ENCODE results near the gene ADAMTS7.
A peak's percentile ranks its signal among the peaks of the same experiment; 100 is the strongest.

ADAMTS7 gene

DNA sequence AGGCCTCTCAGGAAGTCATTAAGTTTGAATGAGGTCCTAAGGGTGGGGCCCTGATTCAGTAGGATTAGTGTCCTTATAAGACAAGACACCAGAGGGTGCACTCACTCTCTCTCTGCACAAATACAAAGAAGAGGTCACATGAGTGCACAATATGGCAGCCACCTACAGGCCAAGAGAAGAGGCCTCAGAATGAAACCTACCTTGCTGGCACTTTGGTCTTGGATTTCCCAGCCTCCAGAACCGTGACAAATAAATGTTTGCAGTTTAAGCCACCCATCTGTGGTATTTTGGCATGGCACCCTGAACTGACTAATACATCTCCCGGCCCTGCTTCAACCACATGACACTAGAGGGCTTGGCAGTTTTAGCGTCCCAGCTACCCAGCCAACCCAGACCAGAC, 96.4 kb downstream of the ADAMTS7 start:
- H3K9me3 ChIP-seq (ENCODE audit: control insufficient read depth, insufficient read depth, low read depth, low read length), result no peaks in the 10 kb centered on the region
- no peak for TF ChIP-seq HOXC10 (CRISPR knock-in tag; IDR thresholded peaks at IDR 0.05)
- TF ChIP-seq ZNF664 (tag by site-specific recombination; IDR thresholded peaks at IDR 0.05), result no peak
- TF ChIP-seq GFI1B (tag by site-specific recombination; IDR thresholded peaks at IDR 0.05), result no peak
- TF ChIP-seq ZNF48 (tag by site-specific recombination; IDR thresholded peaks at IDR 0.05), result no peak
- no peak for TF ChIP-seq ZNF521 (tag by site-specific recombination; IDR thresholded peaks at IDR 0.05)
- no peak for TF ChIP-seq OSR2 (tag by site-specific recombination; IDR thresholded peaks at IDR 0.05)
- TF ChIP-seq HOXA7 (CRISPR knock-in tag; IDR thresholded peaks at IDR 0.05; ENCODE audit: borderline replicate concordance), result no peak
- no peak for TF ChIP-seq IKZF3 (tag by site-specific recombination; IDR thresholded peaks at IDR 0.05)
- TF ChIP-seq ZNF311 (tag by site-specific recombination; IDR thresholded peaks at IDR 0.05; ENCODE audit: borderline replicate concordance), result no peak
- TF ChIP-seq TRIM28 (IDR thresholded peaks at IDR 0.05; ENCODE audit: borderline replicate concordance, low read length), result no peak
- H3K27ac ChIP-seq (ENCODE audit: extremely low read depth, low read depth, low read length), result no peak overlapping the region
- POLR2A ChIA-PET, result no interaction called here
- no peaks in the 10 kb centered on the region for H3K36me3 ChIP-seq (ENCODE audit: control insufficient read depth in 2 of 2, insufficient read depth in 1 of 2, low read length in 2 of 2)
- H3K4me1 ChIP-seq (ENCODE audit: control insufficient read depth, insufficient read depth, low read length), result no peaks in the 10 kb centered on the region
- H3K4me3 ChIP-seq (ENCODE audit: low read depth, low read length), result no peak overlapping the region
- CTCF ChIA-PET, result interaction anchor here (0.7 to 1.1 kb wide), 3 partner anchors 36 to 119 kb away, joined by 3 read pairs; no protein-coding TSS in a partner anchor

DNA sequence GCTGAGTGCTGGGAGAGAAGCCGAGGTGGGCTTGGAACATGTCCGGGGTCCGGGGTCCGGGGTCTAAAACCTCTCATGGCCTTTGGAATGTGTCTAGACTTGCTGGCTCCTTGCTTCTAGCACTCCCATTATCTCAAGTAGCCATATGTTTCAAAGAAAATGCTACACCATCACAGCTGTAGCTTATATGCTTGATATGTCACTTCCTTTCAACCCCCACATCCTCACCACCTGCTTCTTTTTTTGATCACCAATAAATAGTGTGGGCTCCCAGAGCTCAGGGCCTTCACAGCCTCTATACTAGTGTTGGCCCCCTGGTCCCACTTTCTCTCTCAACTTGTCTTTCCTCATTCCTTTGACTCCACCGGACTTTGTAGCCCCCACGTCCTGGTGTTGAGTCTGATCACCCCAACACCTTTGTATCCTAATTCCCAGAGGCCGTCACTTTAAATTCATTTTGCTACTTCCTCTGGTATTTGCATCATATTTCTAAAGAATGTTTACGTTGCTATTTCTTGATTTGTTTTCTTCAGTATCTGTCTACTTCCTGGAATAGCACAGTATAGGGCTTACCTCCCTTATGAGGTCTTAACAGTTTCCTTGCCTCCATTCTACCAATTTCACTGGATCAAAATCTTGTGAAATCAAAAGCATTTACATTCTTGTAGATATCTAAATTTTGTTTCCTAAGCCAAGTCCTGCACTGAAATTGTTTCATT, 98.3 kb downstream of the ADAMTS7 start:
- no peaks in the 10 kb centered on the region for H3K4me1 ChIP-seq (ENCODE audit: control insufficient read depth, insufficient read depth, low read length)
- ChIA-PET POLR2A (no interaction called here), CTCF (interaction anchor here (0.7 to 6.3 kb wide), 6 partner anchors 16 to 94 kb away, joined by 3 to 119 read pairs (median 4); partner anchors contain the start of gene CHRNA3)
- no peak overlapping the region for H3K27ac ChIP-seq (ENCODE audit: extremely low read depth, low read depth, low read length)
- TF ChIP-seq ZNF548 (tag by site-specific recombination; IDR thresholded peaks at IDR 0.05), result no peak
- no peak for TF ChIP-seq RBAK (tag by site-specific recombination; IDR thresholded peaks at IDR 0.05)
- no peak for TF ChIP-seq ZNF311 (tag by site-specific recombination; IDR thresholded peaks at IDR 0.05; ENCODE audit: borderline replicate concordance)
- TF ChIP-seq ZFP69B (tag by site-specific recombination; IDR thresholded peaks at IDR 0.05), result no peak
- no peak for TF ChIP-seq ZNF354C (tag by site-specific recombination; IDR thresholded peaks at IDR 0.05; ENCODE audit: borderline replicate concordance, low read depth)
- no peak for TF ChIP-seq ZNF521 (tag by site-specific recombination; IDR thresholded peaks at IDR 0.05)
- TF ChIP-seq ZNF366 (tag by site-specific recombination; conservative IDR thresholded peaks at IDR 0.05), result no peak
- H3K9me3 ChIP-seq (ENCODE audit: control insufficient read depth, insufficient read depth, low read depth, low read length), result no peaks in the 10 kb centered on the region
- H3K36me3 ChIP-seq (ENCODE audit: control insufficient read depth in 2 of 2, insufficient read depth in 1 of 2, low read length in 2 of 2), result no peaks in the 10 kb centered on the region
- H3K4me3 ChIP-seq (ENCODE audit: low read depth, low read length), result no peak overlapping the region

DNA sequence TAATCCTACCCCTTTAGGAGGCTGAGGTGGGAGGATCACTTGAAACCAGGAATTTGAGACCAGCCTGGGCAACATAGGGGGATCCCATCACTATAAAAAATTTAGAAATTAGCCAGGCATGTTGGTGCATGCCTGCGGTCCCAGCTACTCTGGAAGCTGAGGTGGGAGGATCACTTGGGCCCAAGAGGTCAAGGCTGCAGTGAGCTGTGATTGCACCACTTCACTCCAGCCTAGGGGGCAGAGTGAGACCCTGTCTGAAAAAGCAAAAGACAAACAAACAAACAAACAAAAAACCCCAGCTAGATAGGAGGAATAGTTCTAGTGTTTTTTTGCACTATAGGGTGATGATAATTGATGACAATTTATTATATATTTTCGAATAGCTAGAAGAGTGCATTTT, 99.6 kb downstream of the ADAMTS7 start:
- TF ChIP-seq SP2 (tag by site-specific recombination; IDR thresholded peaks at IDR 0.05) (no peak), ZNF19 (tag by site-specific recombination; IDR thresholded peaks at IDR 0.05; ENCODE audit: low read depth) (no peak), ZNF140 (tag by site-specific recombination; IDR thresholded peaks at IDR 0.05) (no peak), ZNF394 (tag by site-specific recombination; IDR thresholded peaks at IDR 0.05; ENCODE audit: borderline replicate concordance) (peak; percentile 35; the same call in 1 of the 2 replicates), ZNF426 (tag by site-specific recombination; IDR thresholded peaks at IDR 0.05) (no peak), FEZF1 (tag by site-specific recombination; IDR thresholded peaks at IDR 0.05) (no peak), ZNF292 (tag by site-specific recombination; IDR thresholded peaks at IDR 0.05; ENCODE audit: borderline replicate concordance, low read depth) (no peak), ZFP3 (tag by site-specific recombination; IDR thresholded peaks at IDR 0.05; ENCODE audit: low read depth) (no peak)
- no peaks in the 10 kb centered on the region for H3K36me3 ChIP-seq (ENCODE audit: control insufficient read depth in 2 of 2, insufficient read depth in 1 of 2, low read length in 2 of 2)
- H3K27ac ChIP-seq (ENCODE audit: extremely low read depth, low read depth, low read length), result no peak overlapping the region
- H3K4me1 ChIP-seq (ENCODE audit: control insufficient read depth, insufficient read depth, low read length), result no peaks in the 10 kb centered on the region
- ChIA-PET CTCF (interaction anchor here (0.6 to 7.3 kb wide), 5 partner anchors 19 to 96 kb away, joined by 3 to 119 read pairs (median 6); partner anchors contain the start of gene CHRNA3), POLR2A (no interaction called here)
- no peak overlapping the region for H3K4me3 ChIP-seq (ENCODE audit: low read depth, low read length)
- no peaks in the 10 kb centered on the region for H3K9me3 ChIP-seq (ENCODE audit: control insufficient read depth, insufficient read depth, low read depth, low read length)
